Glutamatergic neuron (in vitro differentiated cells): ENCODE measurements around the gene RASA3. TPM values are rescaled to one million over a fixed set of nuclear protein-coding genes. Genes with fewer than 3 reads are reported as not detected.

Experiments
- DNase-seq: peaks from one replicate; pipeline ENCODE4 v3.0.0; 2022
- H3K27ac Mint-ChIP-seq: one replicate; pipeline ENCODE4 v1.8.0; 2020; ENCODE audit warnings: mild to moderate bottlenecking, mixed read lengths, inconsistent platforms; ENCODE audit not compliant: unreplicated experiment
- H3K27me3 Mint-ChIP-seq: one replicate; pipeline ENCODE4 v1.8.0; 2020; ENCODE audit warnings: mild to moderate bottlenecking, moderate library complexity, mixed read lengths, inconsistent platforms; ENCODE audit not compliant: unreplicated experiment
- H3K36me3 Mint-ChIP-seq: one replicate; pipeline ENCODE4 v1.8.0; 2020; ENCODE audit warnings: mild to moderate bottlenecking, mixed read lengths, inconsistent platforms; ENCODE audit not compliant: unreplicated experiment
- H3K4me1 Mint-ChIP-seq: one replicate; pipeline ENCODE4 v1.8.0; 2020; ENCODE audit warnings: mild to moderate bottlenecking, low read depth, mixed read lengths, inconsistent platforms; ENCODE audit not compliant: unreplicated experiment
- H3K4me3 Mint-ChIP-seq: one replicate; pipeline ENCODE4 v1.8.0; 2020; ENCODE audit warnings: mild to moderate bottlenecking, mixed read lengths, inconsistent platforms; ENCODE audit not compliant: unreplicated experiment
- H3K9me3 Mint-ChIP-seq: one replicate; pipeline ENCODE4 v1.8.0; 2020; ENCODE audit warnings: mild to moderate bottlenecking, moderate library complexity, mixed read lengths, inconsistent platforms; ENCODE audit not compliant: unreplicated experiment
- total RNA-seq: library from RNA; stranded (reverse); fragmentation: NEBNext Ultra II Directional; extraction: Animal tissue kit (Norgen Biotek cat#: 25700); gene quantifications from one replicate; pipeline ENCODE4 v1.2.1, GENCODE V29; 2021; ENCODE audit not compliant: unreplicated experiment
- TF ChIP-seq, protein P1 (sequence below): fragments of 200-600 bp; sonication (generic); IDR thresholded peaks from one replicate; pipeline ENCODE4 v1.5.0; 2021; ENCODE audit not compliant: partially characterized antibody, unreplicated experiment

RASA3 gene
- total RNA-seq, 1 donor from 2014 or later: 15.2 TPM

DNA sequence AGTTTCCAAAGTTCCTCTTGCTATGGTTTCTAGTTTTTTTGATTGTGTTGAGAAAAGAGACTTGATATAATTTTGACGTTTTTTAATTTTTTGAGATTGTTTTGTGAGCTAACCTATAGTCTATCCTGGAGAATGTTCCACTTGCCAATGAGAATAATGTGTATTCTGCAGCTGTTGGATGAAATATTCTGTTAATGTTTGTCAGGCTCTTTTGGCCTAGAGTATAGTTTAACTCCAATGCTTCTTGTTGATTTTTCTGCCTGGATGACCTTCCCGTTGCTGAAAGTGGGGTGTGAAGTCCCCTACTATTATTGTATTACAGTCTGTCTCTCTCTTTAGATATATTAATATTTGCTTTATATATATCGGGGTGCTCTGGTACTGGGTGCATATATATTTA lies 40.0 kb downstream of the RASA3 start:
- Mint-ChIP-seq H3K4me3 (no peak overlapping the region), H3K36me3 (peaks cover 33% of the 10 kb centered on the region), H3K9me3 (peaks cover 18% of the 10 kb centered on the region), H3K27ac (no peak overlapping the region), H3K4me1 (peaks cover 9% of the 10 kb centered on the region), H3K27me3 (peaks cover 3% of the 10 kb centered on the region)
- TF ChIP-seq, protein P1, sequence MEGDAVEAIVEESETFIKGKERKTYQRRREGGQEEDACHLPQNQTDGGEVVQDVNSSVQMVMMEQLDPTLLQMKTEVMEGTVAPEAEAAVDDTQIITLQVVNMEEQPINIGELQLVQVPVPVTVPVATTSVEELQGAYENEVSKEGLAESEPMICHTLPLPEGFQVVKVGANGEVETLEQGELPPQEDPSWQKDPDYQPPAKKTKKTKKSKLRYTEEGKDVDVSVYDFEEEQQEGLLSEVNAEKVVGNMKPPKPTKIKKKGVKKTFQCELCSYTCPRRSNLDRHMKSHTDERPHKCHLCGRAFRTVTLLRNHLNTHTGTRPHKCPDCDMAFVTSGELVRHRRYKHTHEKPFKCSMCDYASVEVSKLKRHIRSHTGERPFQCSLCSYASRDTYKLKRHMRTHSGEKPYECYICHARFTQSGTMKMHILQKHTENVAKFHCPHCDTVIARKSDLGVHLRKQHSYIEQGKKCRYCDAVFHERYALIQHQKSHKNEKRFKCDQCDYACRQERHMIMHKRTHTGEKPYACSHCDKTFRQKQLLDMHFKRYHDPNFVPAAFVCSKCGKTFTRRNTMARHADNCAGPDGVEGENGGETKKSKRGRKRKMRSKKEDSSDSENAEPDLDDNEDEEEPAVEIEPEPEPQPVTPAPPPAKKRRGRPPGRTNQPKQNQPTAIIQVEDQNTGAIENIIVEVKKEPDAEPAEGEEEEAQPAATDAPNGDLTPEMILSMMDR: no peak
- no peak for DNase-seq

DNA sequence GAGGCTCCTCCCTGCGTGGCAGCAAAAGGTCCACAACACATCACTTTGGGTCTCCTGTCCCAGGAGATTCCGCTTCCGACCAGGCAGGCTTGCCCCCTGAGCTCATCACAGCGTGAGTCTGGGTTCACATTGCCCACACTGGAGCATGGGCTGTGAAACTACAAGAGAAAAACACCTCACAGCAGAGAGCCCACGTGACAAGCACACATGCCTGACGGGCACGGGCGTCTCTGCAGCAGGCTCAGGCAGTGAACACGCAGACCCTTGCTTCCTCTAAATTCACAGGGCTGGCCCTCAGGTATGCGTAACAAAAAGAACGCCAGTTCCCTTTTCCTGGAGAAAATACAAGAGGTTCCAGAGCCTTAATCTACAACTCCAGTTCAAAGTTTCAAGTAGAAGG lies 41.9 kb downstream of the RASA3 start:
- peaks cover 12% of the 10 kb centered on the region for H3K9me3 Mint-ChIP-seq

GRCh38 chr13:114089751-114090400 lies 42.5 kb downstream of the RASA3 start:
- H3K9me3 Mint-ChIP-seq: peaks cover 9% of the 10 kb centered on the region
- H3K27me3 Mint-ChIP-seq: no peaks in the 10 kb centered on the region
- H3K4me1 Mint-ChIP-seq: no peaks in the 10 kb centered on the region
- H3K27ac Mint-ChIP-seq: no peak overlapping the region
- no peak for DNase-seq
- TF ChIP-seq, protein P1: no peak
- H3K4me3 Mint-ChIP-seq: no peak overlapping the region
- peaks cover 33% of the 10 kb centered on the region for H3K36me3 Mint-ChIP-seq

More for the DNA sequence above, 41.9 kb downstream of the RASA3 start:
- Mint-ChIP-seq H3K36me3 (peaks cover 33% of the 10 kb centered on the region), H3K27me3 (peaks cover 2% of the 10 kb centered on the region), H3K4me1 (no peaks in the 10 kb centered on the region), H3K27ac (no peak overlapping the region), H3K4me3 (no peak overlapping the region)
- TF ChIP-seq, protein P1: no peak
- DNase-seq: no peak

DNA sequence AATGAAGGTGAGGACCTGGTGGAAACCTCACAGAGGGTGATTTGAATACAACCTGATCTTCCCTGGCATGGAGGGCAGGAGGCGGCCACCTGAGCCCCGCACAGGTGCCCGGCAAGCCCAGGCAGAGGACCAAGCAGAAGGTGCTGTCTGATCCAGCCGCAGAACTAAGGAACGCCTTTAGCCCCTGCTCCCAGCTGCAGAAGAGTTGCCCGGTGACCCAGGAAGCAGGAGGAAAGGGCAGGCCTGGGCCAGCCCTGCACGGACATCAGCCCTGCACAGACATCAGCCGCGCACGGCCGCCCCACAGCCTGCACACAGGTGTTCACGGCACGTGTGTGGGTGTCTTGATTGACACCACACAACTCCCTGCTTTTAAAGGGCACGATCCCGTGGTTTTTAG lies 43.1 kb downstream of the RASA3 start:
- Mint-ChIP-seq H3K9me3 (peaks cover 9% of the 10 kb centered on the region), H3K4me3 (no peak overlapping the region), H3K27ac (no peak overlapping the region), H3K36me3 (peaks cover 32% of the 10 kb centered on the region), H3K4me1 (no peaks in the 10 kb centered on the region), H3K27me3 (no peaks in the 10 kb centered on the region)
- no peak for DNase-seq
- TF ChIP-seq, protein P1: no peak

DNA sequence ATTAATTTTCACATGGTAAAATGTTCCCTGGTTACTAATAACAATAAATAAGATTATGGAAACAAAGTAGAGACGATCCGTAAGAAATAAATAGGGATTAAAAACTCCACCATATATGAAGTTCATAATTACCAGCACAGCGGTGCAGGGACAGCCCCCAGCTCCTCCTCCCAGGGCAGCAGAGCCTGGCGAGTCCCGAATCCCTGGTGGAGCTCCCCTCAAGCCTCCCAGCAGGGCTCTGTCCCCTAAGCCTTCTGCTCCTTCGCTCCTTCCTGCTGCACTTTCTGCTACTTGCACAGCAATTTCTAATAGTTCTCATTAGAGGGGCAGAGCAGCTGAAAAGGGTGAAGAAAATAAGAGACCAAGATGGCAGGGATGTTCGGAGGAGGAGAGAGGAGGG lies 43.6 kb downstream of the RASA3 start:
- Mint-ChIP-seq H3K27me3 (no peaks in the 10 kb centered on the region), H3K4me1 (no peaks in the 10 kb centered on the region), H3K4me3 (no peak overlapping the region), H3K9me3 (peaks cover 9% of the 10 kb centered on the region), H3K36me3 (peaks cover 28% of the 10 kb centered on the region), H3K27ac (no peak overlapping the region)
- TF ChIP-seq, protein P1: no peak
- DNase-seq: no peak
